ENCODE results near the gene SOX13.

Gene SOX13

GRCh38 chr1:204079608-204079999 lies 6.7 kb downstream of the SOX13 start:
- no peak for TF ChIP-seq CTCF (IDR thresholded peaks at IDR 0.05; ENCODE audit: low read depth, low read length, missing control alignments)
- H3K4me3 ChIP-seq (ENCODE audit: low read depth, low read length): no peak overlapping the region
- DNase-seq (ENCODE audit: low read depth): no peak

- no peak overlapping the region for H3K4me3 ChIP-seq (ENCODE audit: low read depth, low read length)
- DNase-seq (ENCODE audit: low read depth): no peak
- TF ChIP-seq CTCF (IDR thresholded peaks at IDR 0.05; ENCODE audit: low read depth, low read length, missing control alignments): no peak
These were observed 7.4 kb downstream of the SOX13 start for GRCh38 chr1:204080163-204080903.

DNA sequence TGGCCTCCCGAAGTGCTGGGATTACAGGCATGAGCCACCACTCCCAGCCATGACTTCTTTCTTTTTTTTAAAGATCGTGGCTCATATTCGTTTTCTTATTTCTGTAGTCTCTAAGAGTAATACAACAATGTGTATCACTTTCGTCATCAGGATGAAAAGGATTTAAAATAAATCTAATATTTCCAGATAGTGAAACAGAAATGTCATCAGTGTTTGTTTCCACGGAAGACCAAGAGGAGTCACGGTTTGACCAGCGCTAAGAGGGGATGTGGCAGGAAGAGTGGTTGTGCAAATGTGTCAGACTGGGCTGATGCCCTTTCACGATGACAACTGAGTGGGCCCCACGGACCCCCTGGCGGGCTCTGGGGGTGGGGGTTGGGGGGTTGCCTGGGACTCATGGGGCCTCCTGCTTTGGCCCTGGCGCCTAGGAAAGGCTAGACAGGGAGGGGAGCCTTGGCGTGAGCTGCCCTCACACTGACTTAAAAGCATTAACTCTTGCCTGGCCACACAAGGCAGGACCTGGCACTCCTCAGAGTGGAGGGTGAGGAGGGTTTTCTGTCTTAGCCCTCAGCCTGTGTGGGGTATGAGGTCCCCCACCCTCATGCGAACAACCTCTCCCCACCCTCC lies 8.4 kb downstream of the SOX13 start:
- DNase-seq (ENCODE audit: low read depth): no peak
- no peak for TF ChIP-seq CTCF (IDR thresholded peaks at IDR 0.05; ENCODE audit: low read depth, low read length, missing control alignments)
- H3K4me3 ChIP-seq (ENCODE audit: low read depth, low read length): no peak overlapping the region

- no peak for TF ChIP-seq CTCF (IDR thresholded peaks at IDR 0.05; ENCODE audit: low read depth, low read length, missing control alignments)
- no peak for DNase-seq (ENCODE audit: low read depth)
- H3K4me3 ChIP-seq (ENCODE audit: low read depth, low read length): no peak overlapping the region
These were observed 9.0 kb downstream of the SOX13 start for GRCh38 chr1:204081791-204082513.

GRCh38 chr1:204083491-204083890 lies 10.6 kb downstream of the SOX13 start:
- no peak for TF ChIP-seq CTCF (IDR thresholded peaks at IDR 0.05; ENCODE audit: low read depth, low read length, missing control alignments)
- no peak for DNase-seq (ENCODE audit: low read depth)
- H3K4me3 ChIP-seq (ENCODE audit: low read depth, low read length): no peak overlapping the region

DNA sequence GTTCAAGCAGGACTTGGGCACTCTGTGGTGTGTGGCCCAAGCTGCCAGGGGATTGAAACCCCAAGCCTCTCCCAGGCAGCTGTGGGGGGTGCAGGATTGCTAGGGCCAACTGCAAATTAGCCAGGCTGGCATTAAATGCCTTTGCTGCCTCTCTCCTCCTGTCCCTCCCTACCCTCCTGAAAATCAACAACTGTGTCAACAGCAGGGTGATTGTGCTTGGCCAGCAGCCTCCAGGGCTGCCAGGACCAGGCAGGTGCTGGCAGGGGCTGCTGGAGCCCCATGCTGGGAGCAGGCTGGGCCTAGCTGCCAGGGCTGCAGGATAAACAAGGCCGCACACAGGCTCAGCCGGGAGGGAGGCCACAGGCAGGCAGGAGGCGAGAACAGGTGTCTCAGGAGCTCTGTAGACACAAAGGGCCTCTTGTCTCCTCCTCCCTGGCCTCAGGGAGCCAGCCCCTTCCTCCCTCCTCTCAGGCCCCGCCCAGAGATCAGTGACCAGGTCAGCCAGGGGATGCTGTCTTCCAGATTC lies 11.4 kb downstream of the SOX13 start:
- no peak for TF ChIP-seq CTCF (IDR thresholded peaks at IDR 0.05; ENCODE audit: low read depth, low read length, missing control alignments)
- no peak overlapping the region for H3K4me3 ChIP-seq (ENCODE audit: low read depth, low read length)
- DNase-seq (ENCODE audit: low read depth): no peak
